OCI-LY3 (cell line): ENCODE data around the gene CRB2.
A peak's percentile ranks its signal among the peaks of the same experiment; 100 is the strongest.
"Not testable (repeated sequence)": the region's sequence is repeated elsewhere in the genome, so short reads cannot be mapped to it uniquely, and the experiment has no call there.

Experiments
- H2AFZ ChIP-seq: fragments of 200-600, 300-600 bp; shearing (Covaris generic); 2 replicates; pipeline ENCODE4 v1.6.0; 2014; ENCODE audit warnings: antibody characterized with exemption, low read depth, low read length
- H3K27ac ChIP-seq: fragments of 200-600, 300-600 bp; sonication (generic); 2 replicates; pipeline ENCODE4 v1.5.1; 2014; ENCODE audit warnings: mild to moderate bottlenecking, low read length, moderate library complexity, mixed read lengths
- H3K27me3 ChIP-seq: fragments of 200-600, 300-600 bp; sonication (generic); 2 replicates; pipeline ENCODE4 v1.6.1; 2014; ENCODE audit warnings: low read depth, low read length, mixed read lengths
- H3K36me3 ChIP-seq: fragments of 200-600, 300-600 bp; sonication (generic); replicated peaks from 2 replicates; pipeline ENCODE3; 2014; ENCODE audit warnings: low read depth, low read length, mixed read lengths
- H3K4me1 ChIP-seq: fragments of 300-600, 200-600 bp; sonication (generic); 2 replicates; pipeline ENCODE4 v1.6.1; 2014; ENCODE audit warnings: low read length, mixed read lengths
- H3K4me2 ChIP-seq: fragments of 200-600, 300-600 bp; sonication (generic); 2 replicates; pipeline ENCODE4 v1.6.1; 2014; ENCODE audit warnings: low read length, mixed read lengths
- H3K4me3 ChIP-seq: fragments of 300-600, 200-600 bp; sonication (generic); 2 replicates; pipeline ENCODE4 v1.5.1; 2014; ENCODE audit warnings: antibody characterized with exemption, mild to moderate bottlenecking, low read length, moderate library complexity
- H3K79me2 ChIP-seq: fragments of 300-600, 200-600 bp; shearing (Covaris generic); 2 replicates; pipeline ENCODE4 v1.6.1; 2014; ENCODE audit warnings: mild to moderate bottlenecking, low read length, mixed read lengths
- H3K9ac ChIP-seq: fragments of 300-600, 200-600 bp; shearing (Covaris generic); 2 replicates; pipeline ENCODE4 v1.6.0; 2014; ENCODE audit warnings: mild to moderate bottlenecking, low read length, moderate library complexity
- H3K9me3 ChIP-seq: fragments of 200-600, 300-600 bp; shearing (Covaris generic); 2 replicates; pipeline ENCODE4 v1.6.1; 2014; ENCODE audit warnings: low read length, mixed read lengths; ENCODE audit not compliant: insufficient read depth
- H4K20me1 ChIP-seq: fragments of 200-600, 300-600 bp; sonication (generic); 2 replicates; pipeline ENCODE4 v1.6.1; 2016; ENCODE audit warnings: low read length, mixed read lengths; ENCODE audit not compliant: insufficient read depth
- EZH2phosphoT487 ChIP-seq: fragments of 200-600 bp; shearing (Covaris generic); IDR thresholded peaks from 2 replicates; pipeline ENCODE4 v1.6.1; 2018; ENCODE audit warnings: antibody characterized with exemption, mixed run types, low read depth
- TF ChIP-seq, protein P1 (sequence below): fragments of 200-600, 300-600 bp; sonication (generic); IDR thresholded peaks from 2 replicates; pipeline ENCODE4 v1.5.1; 2014; ENCODE audit warnings: antibody characterized with exemption, low read length, low read depth

Gene CRB2

DNA sequence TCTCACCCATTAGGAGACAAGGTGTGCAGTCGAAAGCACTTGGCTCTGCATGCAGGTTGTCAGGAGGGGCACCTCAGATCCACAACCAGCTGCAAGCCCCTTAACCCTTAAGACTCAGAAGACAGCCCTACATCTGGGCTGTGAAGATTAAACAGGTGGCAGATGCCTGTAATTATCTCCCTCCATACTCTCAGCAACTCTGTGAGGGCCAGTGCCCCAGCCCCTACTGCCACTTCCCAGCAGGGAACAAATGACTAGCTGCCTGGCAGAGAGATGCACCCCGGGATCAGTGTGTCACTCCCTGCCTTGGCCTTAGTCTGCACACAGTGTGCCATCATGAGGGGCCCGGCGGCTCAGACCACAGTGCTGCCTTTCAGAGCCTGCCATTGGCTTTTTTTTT, 42.0 kb downstream of the CRB2 start:
- no peak overlapping the region for H3K27ac ChIP-seq
- no peaks in the 10 kb centered on the region for H3K4me1 ChIP-seq
- no peaks in the 10 kb centered on the region for H3K79me2 ChIP-seq
- no peaks in the 10 kb centered on the region for H3K27me3 ChIP-seq
- H3K4me2 ChIP-seq: no peak overlapping the region
- H3K36me3 ChIP-seq: peaks cover 10% of the 10 kb centered on the region
- no peak overlapping the region for H2AFZ ChIP-seq
- H3K9me3 ChIP-seq: no peaks in the 10 kb centered on the region
- TF ChIP-seq, protein P1, sequence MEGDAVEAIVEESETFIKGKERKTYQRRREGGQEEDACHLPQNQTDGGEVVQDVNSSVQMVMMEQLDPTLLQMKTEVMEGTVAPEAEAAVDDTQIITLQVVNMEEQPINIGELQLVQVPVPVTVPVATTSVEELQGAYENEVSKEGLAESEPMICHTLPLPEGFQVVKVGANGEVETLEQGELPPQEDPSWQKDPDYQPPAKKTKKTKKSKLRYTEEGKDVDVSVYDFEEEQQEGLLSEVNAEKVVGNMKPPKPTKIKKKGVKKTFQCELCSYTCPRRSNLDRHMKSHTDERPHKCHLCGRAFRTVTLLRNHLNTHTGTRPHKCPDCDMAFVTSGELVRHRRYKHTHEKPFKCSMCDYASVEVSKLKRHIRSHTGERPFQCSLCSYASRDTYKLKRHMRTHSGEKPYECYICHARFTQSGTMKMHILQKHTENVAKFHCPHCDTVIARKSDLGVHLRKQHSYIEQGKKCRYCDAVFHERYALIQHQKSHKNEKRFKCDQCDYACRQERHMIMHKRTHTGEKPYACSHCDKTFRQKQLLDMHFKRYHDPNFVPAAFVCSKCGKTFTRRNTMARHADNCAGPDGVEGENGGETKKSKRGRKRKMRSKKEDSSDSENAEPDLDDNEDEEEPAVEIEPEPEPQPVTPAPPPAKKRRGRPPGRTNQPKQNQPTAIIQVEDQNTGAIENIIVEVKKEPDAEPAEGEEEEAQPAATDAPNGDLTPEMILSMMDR: no peak
- no peak for TF ChIP-seq EZH2phosphoT487
- no peaks in the 10 kb centered on the region for H4K20me1 ChIP-seq
- no peak overlapping the region for H3K4me3 ChIP-seq
- H3K9ac ChIP-seq: no peak overlapping the region

- not testable (repeated sequence) for H3K4me2 ChIP-seq, H3K4me1 ChIP-seq, H2AFZ ChIP-seq, H3K9ac ChIP-seq, H3K4me3 ChIP-seq, H3K27ac ChIP-seq, H3K9me3 ChIP-seq, H3K79me2 ChIP-seq, H3K27me3 ChIP-seq, H4K20me1 ChIP-seq
- H3K36me3 ChIP-seq: peaks cover 12% of the 10 kb centered on the region
Measured at GRCh38 chr9:123398938-123399337, 42.9 kb downstream of the CRB2 start.

DNA sequence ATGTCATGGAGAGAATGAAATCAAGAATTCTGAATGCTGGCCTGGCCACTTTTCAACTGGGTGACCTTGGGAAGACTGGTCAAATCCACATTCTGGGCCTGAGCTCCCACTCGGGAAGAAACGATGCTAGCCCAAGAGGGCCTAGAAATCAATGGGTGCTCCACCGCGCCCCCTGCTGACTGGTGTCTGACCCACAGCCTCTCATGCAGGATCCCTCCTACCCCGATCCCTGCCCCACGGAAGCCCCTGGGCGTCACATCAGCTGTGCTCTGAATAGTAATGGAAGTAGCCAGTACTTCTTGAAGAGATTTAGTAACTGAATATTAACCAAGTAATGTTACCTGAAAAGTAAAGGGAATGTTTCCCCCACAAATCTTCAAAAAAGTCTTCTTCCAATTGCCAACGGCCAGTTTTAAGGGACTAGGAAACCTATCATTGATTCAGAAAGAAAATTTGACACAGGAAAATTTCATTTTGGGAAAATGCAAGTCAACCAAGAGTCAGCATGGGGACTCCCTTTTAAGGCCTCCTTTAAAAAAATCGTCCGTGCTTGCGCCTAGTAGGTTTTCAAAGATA, 43.9 kb downstream of the CRB2 start:
- Histone ChIP-seq H3K36me3 (peaks cover 12% of the 10 kb centered on the region), H3K4me3 (no peak overlapping the region), H3K9me3 (no peaks in the 10 kb centered on the region), H3K4me1 (no peaks in the 10 kb centered on the region), H3K27ac (no peak overlapping the region), H3K4me2 (no peak overlapping the region), H3K27me3 (no peaks in the 10 kb centered on the region), H4K20me1 (no peaks in the 10 kb centered on the region), H3K9ac (no peak overlapping the region), H2AFZ (no peak overlapping the region), H3K79me2 (no peaks in the 10 kb centered on the region)
- TF ChIP-seq EZH2phosphoT487: no peak
- TF ChIP-seq, protein P1: peak; percentile 55

DNA sequence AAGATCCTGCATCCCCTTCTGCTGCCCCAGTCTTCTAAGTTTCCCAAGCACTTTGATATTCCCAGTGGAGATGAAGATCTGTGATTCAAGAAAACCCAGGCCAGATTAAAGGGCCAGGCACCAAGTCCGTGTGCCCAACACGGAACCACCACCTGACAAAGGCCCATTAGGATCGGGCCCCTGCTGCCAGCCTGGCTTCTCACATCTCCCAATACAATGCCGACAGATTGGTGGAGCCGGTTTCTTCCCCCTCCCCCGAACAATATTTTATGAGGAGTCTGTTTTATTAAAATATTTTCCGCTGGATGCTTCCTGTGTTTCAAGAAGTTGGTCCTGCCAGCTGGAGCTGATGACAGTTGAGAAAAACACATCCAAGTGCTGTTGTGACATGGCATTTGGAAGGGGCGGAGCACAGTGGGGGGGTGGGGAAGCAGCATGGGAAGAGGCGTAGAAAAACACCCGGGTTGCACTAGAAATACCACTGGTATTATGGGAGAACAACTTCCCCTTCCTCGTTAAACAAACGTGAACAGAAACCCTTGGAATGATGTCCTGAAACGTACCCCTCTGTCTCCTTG, 45.0 kb downstream of the CRB2 start:
- H2AFZ ChIP-seq: no peak overlapping the region
- H3K27me3 ChIP-seq: no peaks in the 10 kb centered on the region
- no peaks in the 10 kb centered on the region for H3K9me3 ChIP-seq
- TF ChIP-seq EZH2phosphoT487: no peak
- TF ChIP-seq, protein P1: no peak
- H3K9ac ChIP-seq: no peak overlapping the region
- no peaks in the 10 kb centered on the region for H4K20me1 ChIP-seq
- no peak overlapping the region for H3K4me3 ChIP-seq
- no peaks in the 10 kb centered on the region for H3K4me1 ChIP-seq
- H3K79me2 ChIP-seq: no peaks in the 10 kb centered on the region
- H3K4me2 ChIP-seq: no peak overlapping the region
- no peak overlapping the region for H3K27ac ChIP-seq
- peaks cover 12% of the 10 kb centered on the region for H3K36me3 ChIP-seq
